ES-I3 (cell line): Measurements from ENCODE around the gene GORASP2.

Source experiments
- H3K36me3 ChIP-seq: 2 replicates; pipeline ENCODE4 v1.6.1; 2013; ENCODE audit warnings: mild to moderate bottlenecking, low read length, control low read depth, moderate library complexity; ENCODE audit not compliant: insufficient read depth
- H3K4me1 ChIP-seq: 2 replicates; pipeline ENCODE4 v1.6.1; 2013; ENCODE audit warnings: mild to moderate bottlenecking, control low read depth, low read length; ENCODE audit not compliant: insufficient read depth
- H3K9ac ChIP-seq: 2 replicates; pipeline ENCODE4 v1.6.1; 2013; ENCODE audit warnings: low read depth, mild to moderate bottlenecking, low read length, moderate library complexity
- H3K9me3 ChIP-seq: 2 replicates; pipeline ENCODE4 v1.6.1; 2013; ENCODE audit warnings: mild to moderate bottlenecking, low read length, moderate library complexity; ENCODE audit not compliant: control insufficient read depth, insufficient read depth

Gene GORASP2

GRCh38 chr2:170930991-170931266 is 1.9 kb downstream of the GORASP2 start:
- no peaks in the 10 kb centered on the region for H3K36me3 ChIP-seq
- H3K9me3 ChIP-seq = 0 out of 2 replicates have a peak, but pooled peaks cover 2% of the 10 kb centered on the region
- H3K9ac ChIP-seq = peak overlapping the region; percentile 81; the same call in 1 of the 2 replicates
- no peaks in the 10 kb centered on the region for H3K4me1 ChIP-seq

GRCh38 chr2:170932166-170932565 is 3.1 kb downstream of the GORASP2 start:
- H3K4me1 ChIP-seq = no peaks in the 10 kb centered on the region
- no peaks in the 10 kb centered on the region for H3K36me3 ChIP-seq
- H3K9ac ChIP-seq = no peak overlapping the region
- 0 out of 2 replicates have a peak, but pooled peaks cover 2% of the 10 kb centered on the region for H3K9me3 ChIP-seq

DNA sequence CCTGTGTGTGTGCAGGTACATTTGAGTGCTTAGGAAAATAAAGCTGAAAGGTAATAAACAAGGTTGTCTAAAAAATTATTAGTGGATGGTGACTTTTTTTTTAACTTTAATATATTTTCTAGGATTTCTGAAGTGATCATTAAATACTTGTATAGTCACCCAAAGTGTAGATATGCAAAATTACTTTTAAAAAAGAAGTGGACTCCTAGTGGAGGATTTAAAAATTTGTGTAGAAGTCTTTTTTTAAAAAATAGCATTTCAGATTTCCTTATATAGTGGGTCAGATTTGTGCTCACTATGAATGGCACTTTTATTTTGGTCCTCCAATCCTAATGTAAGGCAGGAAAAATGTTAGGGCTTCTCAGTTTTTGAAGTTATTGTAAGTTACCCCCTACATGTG is 3.9 kb downstream of the GORASP2 start:
- Histone ChIP-seq H3K9me3 (no peaks in the 10 kb centered on the region), H3K36me3 (no peaks in the 10 kb centered on the region), H3K9ac (no peak overlapping the region), H3K4me1 (no peaks in the 10 kb centered on the region)

GRCh38 chr2:170937709-170938379 is 8.8 kb downstream of the GORASP2 start:
- Histone ChIP-seq H3K9me3 (no peaks in the 10 kb centered on the region), H3K36me3 (no peaks in the 10 kb centered on the region), H3K4me1 (no peaks in the 10 kb centered on the region), H3K9ac (no peak overlapping the region)

GRCh38 chr2:170940066-170940465 is 11.0 kb downstream of the GORASP2 start:
- Histone ChIP-seq H3K4me1 (no peaks in the 10 kb centered on the region), H3K36me3 (no peaks in the 10 kb centered on the region), H3K9me3 (no peaks in the 10 kb centered on the region), H3K9ac (no peak overlapping the region)

GRCh38 chr2:170942615-170943014 is 13.6 kb downstream of the GORASP2 start:
- Histone ChIP-seq H3K9ac (no peak overlapping the region), H3K36me3 (0 out of 2 replicates have a peak, but pooled peaks cover 3% of the 10 kb centered on the region), H3K9me3 (no peaks in the 10 kb centered on the region), H3K4me1 (no peaks in the 10 kb centered on the region)

DNA sequence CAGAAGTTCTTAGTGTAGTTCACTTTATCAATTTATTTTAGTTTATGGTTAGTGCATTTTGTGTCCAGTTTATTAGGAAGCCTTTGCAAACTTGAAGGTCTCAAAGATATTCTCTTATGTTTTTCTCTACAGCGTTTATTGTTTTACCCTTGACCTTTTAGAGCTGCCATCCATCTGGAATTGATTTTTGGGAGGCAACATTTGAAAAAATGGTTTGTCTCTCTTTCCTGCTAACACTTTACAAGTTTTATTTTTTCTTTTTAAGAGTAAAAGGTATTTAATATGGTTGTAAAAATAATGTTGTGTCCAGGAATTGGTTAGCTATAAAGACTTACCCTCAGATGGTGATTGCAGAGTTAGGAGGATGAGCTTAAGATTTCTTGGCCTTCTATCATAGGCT is 14.0 kb downstream of the GORASP2 start:
- H3K4me1 ChIP-seq = no peaks in the 10 kb centered on the region
- 0 out of 2 replicates have a peak, but pooled peaks cover 3% of the 10 kb centered on the region for H3K36me3 ChIP-seq

GRCh38 chr2:170943596-170943995 is 14.5 kb downstream of the GORASP2 start:
- no peaks in the 10 kb centered on the region for H3K9me3 ChIP-seq
- H3K9ac ChIP-seq = no peak overlapping the region
- H3K4me1 ChIP-seq = no peaks in the 10 kb centered on the region
- 0 out of 2 replicates have a peak, but pooled peaks cover 3% of the 10 kb centered on the region for H3K36me3 ChIP-seq

More for the DNA sequence above, 14.0 kb downstream of the GORASP2 start:
- H3K9me3 ChIP-seq = no peaks in the 10 kb centered on the region
- no peak overlapping the region for H3K9ac ChIP-seq

- H3K9ac ChIP-seq = no peak overlapping the region
- no peaks in the 10 kb centered on the region for H3K4me1 ChIP-seq
Observed at GRCh38 chr2:170944545-170944944, 15.5 kb downstream of the GORASP2 start.

DNA sequence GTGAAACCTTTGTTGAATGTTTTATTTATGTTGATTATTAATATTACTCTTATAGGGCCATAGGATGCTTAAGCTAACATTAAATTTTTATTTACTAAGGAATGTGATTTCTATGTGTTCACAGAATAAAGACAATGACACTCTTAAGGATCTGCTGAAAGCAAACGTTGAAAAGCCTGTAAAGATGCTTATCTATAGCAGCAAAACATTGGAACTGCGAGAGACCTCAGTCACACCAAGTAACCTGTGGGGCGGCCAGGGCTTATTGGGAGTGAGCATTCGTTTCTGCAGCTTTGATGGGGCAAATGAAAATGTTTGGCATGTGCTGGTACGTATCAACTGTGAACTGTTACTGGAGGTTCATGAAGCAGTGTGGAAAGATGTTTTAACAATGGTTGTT is 20.4 kb downstream of the GORASP2 start:
- H3K9ac ChIP-seq = no peak overlapping the region
- no peaks in the 10 kb centered on the region for H3K4me1 ChIP-seq
- peaks cover 20% of the 10 kb centered on the region for H3K36me3 ChIP-seq
- H3K9me3 ChIP-seq = no peaks in the 10 kb centered on the region

More at GRCh38 chr2:170944545-170944944, 15.5 kb downstream of the GORASP2 start:
- Histone ChIP-seq H3K36me3 (0 out of 2 replicates have a peak, but pooled peaks cover 3% of the 10 kb centered on the region), H3K9me3 (no peaks in the 10 kb centered on the region)

DNA sequence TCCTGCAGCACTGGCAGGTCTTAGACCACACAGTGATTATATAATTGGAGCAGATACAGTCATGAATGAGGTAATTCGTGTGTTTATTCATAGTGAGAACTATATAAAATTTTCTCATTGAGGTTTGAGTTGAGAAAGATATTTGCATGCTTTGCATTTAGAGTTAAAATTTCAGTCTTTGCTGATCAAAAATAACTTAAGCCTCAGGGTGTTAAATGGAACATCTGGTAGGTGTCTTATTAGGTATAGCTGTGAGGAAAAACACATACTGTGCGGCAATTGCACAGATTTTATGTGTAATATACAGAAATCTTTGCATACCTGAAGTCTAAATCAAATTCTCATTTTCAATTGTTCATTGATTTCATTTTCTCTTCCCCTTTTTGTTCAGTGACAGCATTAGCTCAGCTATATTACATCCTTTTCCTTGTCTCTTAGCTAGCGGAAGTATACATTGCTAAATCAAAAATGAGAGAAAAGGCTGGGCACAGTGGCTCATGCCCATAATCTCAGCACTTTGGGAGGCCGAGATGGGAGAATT is 21.2 kb downstream of the GORASP2 start:
- H3K36me3 ChIP-seq = peaks cover 27% of the 10 kb centered on the region
- H3K9me3 ChIP-seq = no peaks in the 10 kb centered on the region
- H3K4me1 ChIP-seq = no peaks in the 10 kb centered on the region
- H3K9ac ChIP-seq = no peak overlapping the region

DNA sequence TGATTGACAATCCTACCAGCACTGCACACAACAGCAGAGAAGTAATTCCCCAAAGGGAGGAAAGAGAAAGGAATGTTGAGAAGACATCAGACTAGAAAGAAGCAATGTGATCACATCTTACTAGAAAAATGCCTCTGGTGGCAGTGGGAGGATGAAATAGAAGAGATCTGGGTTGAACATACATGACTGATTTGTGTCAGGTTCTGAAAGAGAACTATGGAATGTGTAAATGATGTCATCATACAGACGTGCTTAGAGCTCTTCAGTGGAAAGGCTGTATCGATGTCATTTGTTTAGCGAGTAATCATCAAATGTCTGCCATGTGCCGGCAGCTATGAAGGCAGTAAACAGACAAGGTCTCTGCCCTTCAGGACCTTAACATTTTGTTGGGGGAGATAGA is 24.9 kb downstream of the GORASP2 start:
- H3K36me3 ChIP-seq = peaks cover 39% of the 10 kb centered on the region
- no peak overlapping the region for H3K9ac ChIP-seq
- no peaks in the 10 kb centered on the region for H3K4me1 ChIP-seq
- H3K9me3 ChIP-seq = no peaks in the 10 kb centered on the region

DNA sequence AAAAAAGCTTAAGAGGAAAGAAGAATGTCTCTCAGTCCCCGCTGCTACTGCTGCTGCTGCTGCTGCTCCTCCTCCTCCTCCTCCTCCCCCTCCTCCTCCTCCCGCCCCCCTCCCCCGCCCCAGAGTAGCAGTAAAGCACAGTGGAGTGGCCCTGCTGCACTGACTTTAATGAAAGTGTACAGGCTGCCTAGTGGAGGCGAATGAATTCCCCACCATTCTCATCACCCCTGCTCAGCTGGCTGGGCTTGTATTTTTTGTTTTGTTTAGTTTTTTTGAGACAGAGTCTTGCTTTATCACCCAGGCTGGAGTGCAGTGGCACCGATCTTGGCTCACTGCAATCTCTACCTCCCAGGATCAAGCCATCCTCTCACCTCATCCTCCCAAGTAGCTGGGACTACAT is 34.3 kb downstream of the GORASP2 start:
- Histone ChIP-seq H3K4me1 (no peaks in the 10 kb centered on the region), H3K9ac (no peak overlapping the region), H3K9me3 (no peaks in the 10 kb centered on the region), H3K36me3 (peaks cover 37% of the 10 kb centered on the region)

- Histone ChIP-seq H3K36me3 (peaks cover 37% of the 10 kb centered on the region), H3K9me3 (no peaks in the 10 kb centered on the region), H3K9ac (no peak overlapping the region), H3K4me1 (no peaks in the 10 kb centered on the region)
Observed at GRCh38 chr2:170965446-170966225, 36.6 kb downstream of the GORASP2 start.
